ENCODE data around the gene TXNIP.

TXNIP gene

DNA sequence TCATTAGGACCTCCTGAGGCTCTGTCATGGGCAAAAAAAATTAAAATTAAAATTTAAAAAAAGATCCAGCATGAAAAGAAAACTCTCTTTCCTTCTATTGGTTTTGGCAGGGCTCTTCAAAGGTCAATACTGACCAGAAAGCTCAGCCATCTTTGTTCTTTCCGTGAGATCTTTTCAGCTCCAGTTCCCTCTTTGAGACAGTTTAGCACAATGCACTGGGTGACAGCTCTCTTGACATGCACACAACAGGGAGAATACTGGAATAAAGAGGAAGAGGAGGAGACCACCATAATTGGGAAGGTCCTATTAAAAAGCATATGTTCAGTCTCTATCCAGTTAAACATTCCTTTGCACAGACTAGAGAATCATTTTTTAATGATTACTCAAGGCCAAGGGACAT, 44.9 kb downstream of the TXNIP start:
- H3K4me3 ChIP-seq (ENCODE audit: low read length): no peak overlapping the region
- no peak for DNase-seq (ENCODE audit: low read depth)
- TF ChIP-seq, protein P1, sequence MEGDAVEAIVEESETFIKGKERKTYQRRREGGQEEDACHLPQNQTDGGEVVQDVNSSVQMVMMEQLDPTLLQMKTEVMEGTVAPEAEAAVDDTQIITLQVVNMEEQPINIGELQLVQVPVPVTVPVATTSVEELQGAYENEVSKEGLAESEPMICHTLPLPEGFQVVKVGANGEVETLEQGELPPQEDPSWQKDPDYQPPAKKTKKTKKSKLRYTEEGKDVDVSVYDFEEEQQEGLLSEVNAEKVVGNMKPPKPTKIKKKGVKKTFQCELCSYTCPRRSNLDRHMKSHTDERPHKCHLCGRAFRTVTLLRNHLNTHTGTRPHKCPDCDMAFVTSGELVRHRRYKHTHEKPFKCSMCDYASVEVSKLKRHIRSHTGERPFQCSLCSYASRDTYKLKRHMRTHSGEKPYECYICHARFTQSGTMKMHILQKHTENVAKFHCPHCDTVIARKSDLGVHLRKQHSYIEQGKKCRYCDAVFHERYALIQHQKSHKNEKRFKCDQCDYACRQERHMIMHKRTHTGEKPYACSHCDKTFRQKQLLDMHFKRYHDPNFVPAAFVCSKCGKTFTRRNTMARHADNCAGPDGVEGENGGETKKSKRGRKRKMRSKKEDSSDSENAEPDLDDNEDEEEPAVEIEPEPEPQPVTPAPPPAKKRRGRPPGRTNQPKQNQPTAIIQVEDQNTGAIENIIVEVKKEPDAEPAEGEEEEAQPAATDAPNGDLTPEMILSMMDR (IDR thresholded peaks at IDR 0.05; ENCODE audit: insufficient read depth, low read depth, low read length, missing control alignments): no peak

DNA sequence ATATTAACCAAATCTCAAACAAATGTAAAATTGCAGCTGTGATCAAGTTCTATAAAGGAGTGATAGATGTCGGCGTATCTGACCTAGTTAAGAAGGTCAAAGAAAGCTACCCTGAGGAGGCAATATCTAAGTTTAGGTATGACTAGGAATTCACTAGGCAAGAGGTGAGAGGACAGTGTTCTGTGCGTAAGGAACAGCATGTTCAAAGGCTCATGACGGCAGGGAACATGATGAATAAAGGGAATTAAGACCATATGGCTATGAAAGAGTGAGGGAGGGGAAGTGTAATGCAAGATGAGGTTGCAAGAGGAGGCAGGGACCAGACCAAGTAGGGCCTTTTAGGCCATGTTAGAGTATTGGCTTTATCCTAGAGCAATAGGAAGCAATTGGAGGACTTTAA, 47.2 kb downstream of the TXNIP start:
- no peak overlapping the region for H3K4me3 ChIP-seq (ENCODE audit: low read length)
- TF ChIP-seq, protein P1 (IDR thresholded peaks at IDR 0.05; ENCODE audit: insufficient read depth, low read depth, low read length, missing control alignments): no peak
- DNase-seq (ENCODE audit: low read depth): no peak

DNA sequence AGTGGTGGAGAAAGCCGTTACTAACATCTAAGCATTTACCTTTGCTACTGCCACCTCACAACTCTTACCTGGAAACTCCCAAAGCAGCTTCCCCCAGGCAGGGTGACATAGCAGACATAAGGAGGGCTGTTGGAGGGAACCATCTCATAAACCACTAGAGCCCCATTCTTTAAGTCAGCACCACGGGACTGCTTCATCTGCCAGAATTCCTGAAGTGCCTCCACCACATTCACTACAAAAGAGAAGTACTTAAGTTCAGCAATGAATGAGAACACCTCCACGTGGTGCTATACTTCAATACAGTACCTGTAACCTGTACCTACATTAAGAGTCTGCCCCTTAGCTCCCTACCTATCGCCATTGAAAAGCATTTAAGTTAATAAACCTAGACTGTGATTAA, 48.8 kb downstream of the TXNIP start:
- TF ChIP-seq, protein P1 (IDR thresholded peaks at IDR 0.05; ENCODE audit: insufficient read depth, low read depth, low read length, missing control alignments): no peak
- H3K4me3 ChIP-seq (ENCODE audit: low read length): no peak overlapping the region
- no peak for DNase-seq (ENCODE audit: low read depth)

DNA sequence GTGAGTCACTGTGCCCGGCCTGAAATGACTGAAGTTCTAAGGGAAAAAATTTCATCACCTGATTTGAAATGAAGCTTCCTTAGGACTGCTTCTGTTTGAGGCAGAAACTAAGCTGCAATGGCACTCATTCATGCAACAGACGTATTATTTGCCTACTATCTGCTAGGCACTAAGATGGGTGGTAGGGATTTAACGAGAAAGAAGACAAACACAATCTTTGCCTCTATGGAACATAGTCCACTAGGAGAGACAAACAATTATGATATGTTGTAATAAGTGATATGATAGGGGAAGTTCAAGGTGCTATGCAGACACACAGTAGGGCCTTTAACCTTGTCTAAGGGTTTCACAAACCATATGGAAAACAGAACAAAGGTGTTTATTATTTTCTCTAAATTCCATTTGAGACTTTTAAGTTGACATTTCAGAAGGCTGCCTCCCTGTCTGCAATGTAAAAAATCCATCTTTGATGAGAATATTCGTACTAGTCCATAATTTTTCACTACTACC, 49.8 kb downstream of the TXNIP start:
- TF ChIP-seq, protein P1 (IDR thresholded peaks at IDR 0.05; ENCODE audit: insufficient read depth, low read depth, low read length, missing control alignments): no peak
- H3K4me3 ChIP-seq (ENCODE audit: low read length): no peak overlapping the region
- DNase-seq (ENCODE audit: low read depth): no peak

DNA sequence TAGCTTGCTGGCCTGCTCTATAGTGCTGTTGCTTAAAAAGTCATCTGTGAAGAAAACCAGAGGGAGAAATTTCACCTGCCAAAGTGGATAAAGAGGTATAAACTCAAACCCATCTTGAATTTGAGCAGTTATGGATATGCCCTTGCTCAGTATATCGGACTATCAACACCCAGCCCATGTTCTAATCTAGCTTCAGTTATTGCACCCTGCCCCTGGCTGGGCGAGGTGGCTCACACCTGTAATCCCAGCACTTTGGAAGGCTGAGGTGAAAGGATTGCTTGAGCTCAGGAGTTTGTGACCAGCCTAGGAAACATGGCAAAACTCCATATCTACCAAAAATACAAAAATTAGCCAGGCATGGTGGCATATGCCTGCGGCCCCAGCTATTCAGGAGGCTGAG, 51.8 kb downstream of the TXNIP start:
- H3K4me3 ChIP-seq (ENCODE audit: low read length): no peak overlapping the region
- no peak for DNase-seq (ENCODE audit: low read depth)
- TF ChIP-seq, protein P1 (IDR thresholded peaks at IDR 0.05; ENCODE audit: insufficient read depth, low read depth, low read length, missing control alignments): no peak

DNA sequence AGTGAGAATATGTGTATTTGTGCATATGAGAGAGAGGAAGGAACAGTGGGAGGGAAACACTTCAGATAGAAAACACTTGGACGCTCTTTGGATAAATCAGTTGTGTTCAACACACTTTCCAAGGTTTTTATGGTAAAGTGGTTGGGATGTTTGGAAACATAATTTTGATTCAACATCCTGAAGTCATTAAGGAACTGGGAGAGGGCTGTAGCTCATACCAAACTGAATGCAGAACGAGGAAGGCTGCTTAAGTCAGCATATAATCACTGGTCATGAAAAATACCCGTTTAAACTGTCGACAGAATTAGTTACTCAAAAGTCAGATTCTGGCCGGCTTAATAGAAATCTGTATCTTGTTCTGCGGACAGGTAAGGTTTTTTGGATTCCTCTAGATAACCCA, 53.5 kb downstream of the TXNIP start:
- no peak overlapping the region for H3K4me3 ChIP-seq (ENCODE audit: low read length)
- DNase-seq (ENCODE audit: low read depth): no peak
- TF ChIP-seq, protein P1 (IDR thresholded peaks at IDR 0.05; ENCODE audit: insufficient read depth, low read depth, low read length, missing control alignments): no peak
